T follicular helper cell (primary cell): Measurements from ENCODE around the gene TRNAU1AP.

ENCODE experiments used
- DNase-seq: peaks from one replicate; pipeline ENCODE4 v3.0.0-alpha.2; 2020; ENCODE audit warnings: low read depth

The TRNAU1AP gene

DNA sequence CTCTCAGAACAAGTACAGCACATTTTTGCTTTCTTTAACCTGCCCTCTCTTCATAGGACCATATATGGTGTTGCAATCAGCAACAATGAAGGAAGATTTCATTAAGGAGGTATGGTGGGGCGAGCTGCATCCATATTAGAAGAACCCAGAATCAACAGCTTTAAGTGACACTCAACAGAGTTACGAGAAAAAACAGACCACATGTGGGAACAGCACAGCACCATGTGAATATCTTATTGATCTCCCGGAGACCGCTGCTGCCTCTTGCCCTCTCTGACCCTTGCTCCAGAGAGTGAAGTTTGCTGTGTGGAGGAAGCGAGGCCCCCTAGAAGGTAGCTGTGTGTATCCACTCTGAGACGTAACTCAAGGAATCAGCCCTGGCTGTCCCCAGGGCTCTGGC lies 52.1 kb downstream of the TRNAU1AP start:
- no peak for DNase-seq

DNA sequence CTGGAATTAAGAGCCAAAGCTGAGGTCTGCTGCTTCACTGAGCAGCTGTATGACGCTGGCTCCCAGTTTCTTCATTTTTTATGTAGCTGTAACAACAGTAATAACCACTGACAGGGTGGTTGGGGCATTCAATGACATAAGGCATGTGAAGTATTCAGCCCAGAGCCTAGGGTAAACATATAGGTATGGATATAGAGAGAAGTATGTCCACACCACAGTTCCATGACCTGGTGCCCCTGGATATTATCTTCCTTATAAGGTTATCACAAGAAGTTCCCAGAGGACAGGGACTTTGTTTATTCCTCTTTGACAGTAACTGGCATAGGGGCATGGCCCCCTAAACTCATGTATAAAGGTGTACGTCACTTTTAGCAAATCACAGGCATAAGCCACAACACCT lies 53.9 kb downstream of the TRNAU1AP start:
- no peak for DNase-seq

- no peak for DNase-seq
Observed at GRCh38 chr1:28613175-28613574, 60.3 kb downstream of the TRNAU1AP start.
